Measurements from ENCODE around the gene PSKH1. TPM values are rescaled to one million over a fixed set of nuclear protein-coding genes. Genes with fewer than 3 reads are reported as not detected.

Gene PSKH1
- 1 to 10 TPM; 7.1 to 8.0 TPM for total RNA-seq

DNA sequence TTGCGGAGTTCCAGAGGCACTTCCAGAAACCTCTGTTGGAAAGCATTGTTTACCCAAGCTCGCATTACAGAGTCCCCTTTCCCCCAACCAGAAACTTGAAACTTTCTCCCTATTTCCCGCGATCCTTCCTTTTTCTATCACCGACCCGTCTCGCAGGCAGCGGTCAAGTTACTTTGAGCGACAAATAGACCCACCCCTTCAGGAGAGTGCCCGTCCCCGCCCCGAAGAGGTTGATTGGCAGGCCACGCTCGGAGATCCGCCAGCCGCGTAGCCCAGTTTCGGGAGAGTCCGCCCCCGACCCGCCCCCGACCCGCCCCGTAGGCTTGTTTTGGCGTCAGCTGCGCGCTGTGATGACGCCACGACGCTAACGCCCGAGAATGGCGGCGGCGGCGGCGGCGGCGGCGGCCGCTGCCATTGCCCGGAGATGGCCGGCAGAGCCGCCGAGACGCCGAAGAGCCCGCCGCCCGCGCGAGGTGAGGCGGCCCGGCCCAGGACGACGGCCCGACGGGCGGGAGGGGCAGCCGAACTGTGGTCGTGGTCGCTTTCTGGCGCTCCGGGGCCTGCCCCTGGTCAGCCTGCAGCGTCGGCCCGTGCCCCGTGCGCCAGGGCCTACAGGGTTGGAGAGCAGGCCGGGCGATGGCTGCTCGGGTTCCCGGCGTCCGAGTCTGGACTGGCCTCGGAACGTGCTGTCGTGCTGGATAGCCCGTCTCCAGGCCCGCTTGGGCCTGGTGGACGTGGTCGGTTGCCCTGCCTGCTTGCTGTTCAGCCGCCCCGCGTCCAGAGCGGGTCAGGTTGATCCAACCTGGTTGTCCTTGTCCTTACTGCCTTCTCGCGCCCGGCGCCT, at the start of gene PSKH1:
TSS of gene PSKH1 (plus strand) at position 356 of the 844 bp plus-strand sequence. CDS start 15,496 bp downstream, outside the sequence.
- CTCF ChIA-PET = interaction anchor here (0.5 to 1.8 kb wide), 8 partner anchors 9 to 155 kb away, joined by 3 to 9 read pairs (median 4); partner anchors contain the start of gene NRN1L
- H3K36me3 Mint-ChIP-seq (ENCODE audit: low read depth) = no peaks in the 10 kb centered on the region
- no peaks in the 10 kb centered on the region for H3K9me3 Mint-ChIP-seq
- no peaks in the 10 kb centered on the region for H3K27me3 Mint-ChIP-seq (ENCODE audit: low read depth)
- peak within 1 kb of the TSS; percentile 82 for H3K27ac Mint-ChIP-seq
- DNase-seq = peak; percentile 98
- H3K4me3 Mint-ChIP-seq = peak within 1 kb of the TSS; percentile 79
- peaks cover 39% of the 10 kb centered on the region for H3K4me1 Mint-ChIP-seq (ENCODE audit: low read depth)
- intact Hi-C loops (cut with micrococcal nuclease) = loop anchor here (1.0 to 5.0 kb wide), 6 partner anchors 42 to 581 kb away; partner anchors contain the start of genes ACD, CTCF, NUTF2 and PARD6A

GRCh38 chr16:67843343-67843765, 49.7 kb upstream of the PSKH1 start:
- peak overlapping the region; percentile 87 for H3K27ac Mint-ChIP-seq
- no peak for DNase-seq
- no peaks in the 10 kb centered on the region for H3K27me3 Mint-ChIP-seq (ENCODE audit: low read depth)
- CTCF ChIA-PET = interaction anchor here (0.6 to 4.2 kb wide), 8 partner anchors 10 to 296 kb away, joined by 3 to 35 read pairs (median 3); no protein-coding TSS in a partner anchor
- H3K4me3 Mint-ChIP-seq = peak overlapping the region; percentile 89
- no peaks in the 10 kb centered on the region for H3K9me3 Mint-ChIP-seq
- peaks cover 4% of the 10 kb centered on the region for H3K36me3 Mint-ChIP-seq (ENCODE audit: low read depth)
- intact Hi-C loops (cut with micrococcal nuclease) = loop anchor here (2.0 to 5.0 kb wide), 3 partner anchors 75 to 596 kb away; partner anchors contain the start of genes FHOD1, GFOD2 and SLC9A5
- H3K4me1 Mint-ChIP-seq (ENCODE audit: low read depth) = peaks cover 41% of the 10 kb centered on the region

- no peak for DNase-seq
- CTCF ChIA-PET = interaction anchor here (0.6 to 4.2 kb wide), 11 partner anchors 11 to 1855 kb away, joined by 3 to 35 read pairs (median 3); no protein-coding TSS in a partner anchor
- Mint-ChIP-seq H3K27me3 (ENCODE audit: low read depth) (no peaks in the 10 kb centered on the region), H3K4me3 (peak overlapping the region; percentile 89), H3K36me3 (ENCODE audit: low read depth) (peaks cover 6% of the 10 kb centered on the region), H3K4me1 (ENCODE audit: low read depth) (peaks cover 48% of the 10 kb centered on the region), H3K9me3 (no peaks in the 10 kb centered on the region), H3K27ac (peak overlapping the region; percentile 92)
- intact Hi-C loops (cut with micrococcal nuclease) = loop anchor here (5.0 kb wide), 1 partner anchor 597 kb away; the partner anchor contains the start of genes FHOD1 and SLC9A5
These were observed 48.6 kb upstream of the PSKH1 start for GRCh38 chr16:67844497-67844896.

DNA sequence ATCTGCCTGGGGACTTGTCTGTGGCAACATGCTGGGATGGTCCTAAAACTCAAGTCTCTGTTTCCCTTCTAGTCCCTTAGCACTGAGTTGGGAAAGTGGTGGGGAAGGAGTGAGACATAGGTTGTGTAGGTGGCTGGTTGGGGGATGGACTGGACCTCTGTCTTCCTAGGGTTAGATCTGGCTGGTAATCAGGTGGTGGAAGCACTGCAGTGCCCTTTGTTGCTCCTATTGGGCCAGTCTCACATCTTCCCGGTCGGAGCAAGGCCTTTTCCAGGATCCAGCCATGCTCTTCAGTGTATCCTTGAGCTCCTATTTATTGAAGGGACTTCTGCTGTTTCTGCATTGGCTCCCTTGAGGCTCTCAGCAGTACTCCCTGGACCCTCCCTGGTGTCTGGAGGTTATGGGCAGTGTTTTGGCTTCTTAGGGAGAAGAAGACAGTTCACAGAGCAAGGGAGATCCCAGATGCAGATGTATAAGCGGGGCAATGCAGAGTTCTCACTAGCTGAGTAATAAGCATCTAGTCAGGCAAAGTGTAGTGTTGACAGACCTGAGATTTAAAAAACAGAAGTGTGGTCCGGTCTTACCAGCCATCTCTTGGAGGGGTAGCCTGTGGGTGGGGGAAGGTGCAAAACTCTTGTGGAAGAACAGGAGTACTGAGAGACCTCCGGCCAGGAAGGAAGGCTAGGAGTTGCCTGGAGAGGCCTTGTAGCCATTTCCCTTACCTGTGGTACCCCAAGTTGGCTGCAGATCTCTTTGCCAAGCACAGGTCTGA, 47.6 kb upstream of the PSKH1 start:
- no peaks in the 10 kb centered on the region for H3K9me3 Mint-ChIP-seq
- H3K36me3 Mint-ChIP-seq (ENCODE audit: low read depth) = peaks cover 6% of the 10 kb centered on the region
- peak overlapping the region; percentile 92 for H3K27ac Mint-ChIP-seq
- CTCF ChIA-PET = interaction anchor here (0.6 to 4.2 kb wide), 10 partner anchors 8 to 1123 kb away, joined by 3 to 35 read pairs (median 3); no protein-coding TSS in a partner anchor
- H3K4me3 Mint-ChIP-seq = peak overlapping the region; percentile 81
- peaks cover 52% of the 10 kb centered on the region for H3K4me1 Mint-ChIP-seq (ENCODE audit: low read depth)
- intact Hi-C loops (cut with micrococcal nuclease) = loop anchor here (1.0 to 2.0 kb wide), 12 partner anchors 12 to 465 kb away; partner anchors contain the start of genes ACD, CTCF, NFATC3 and PARD6A
- peak; percentile 19 for DNase-seq
- H3K27me3 Mint-ChIP-seq (ENCODE audit: low read depth) = no peaks in the 10 kb centered on the region

- H3K9me3 Mint-ChIP-seq = no peaks in the 10 kb centered on the region
- H3K27ac Mint-ChIP-seq = peak overlapping the region; percentile 92
- CTCF ChIA-PET = interaction anchor here (0.6 to 4.2 kb wide), 6 partner anchors 9 to 571 kb away, joined by 3 to 35 read pairs (median 3); no protein-coding TSS in a partner anchor
- no peaks in the 10 kb centered on the region for H3K27me3 Mint-ChIP-seq (ENCODE audit: low read depth)
- H3K36me3 Mint-ChIP-seq (ENCODE audit: low read depth) = peaks cover 6% of the 10 kb centered on the region
- intact Hi-C loops (cut with micrococcal nuclease) = loop anchor here (1.0 to 2.0 kb wide), 12 partner anchors 13 to 464 kb away; partner anchors contain the start of genes ACD, CTCF, NFATC3 and PARD6A
- no peak for DNase-seq
- peak overlapping the region; percentile 81 for H3K4me3 Mint-ChIP-seq
- H3K4me1 Mint-ChIP-seq (ENCODE audit: low read depth) = peaks cover 52% of the 10 kb centered on the region
These were observed 47.1 kb upstream of the PSKH1 start for GRCh38 chr16:67846063-67846319.

- intact Hi-C loops (cut with micrococcal nuclease) = loop anchor here (1.0 to 2.0 kb wide), 12 partner anchors 13 to 464 kb away; partner anchors contain the start of genes ACD, CTCF, NFATC3 and PARD6A
- Mint-ChIP-seq H3K9me3 (no peaks in the 10 kb centered on the region), H3K4me3 (peak within 1 kb of the TSS; percentile 92), H3K36me3 (ENCODE audit: low read depth) (peaks cover 6% of the 10 kb centered on the region), H3K27me3 (ENCODE audit: low read depth) (no peaks in the 10 kb centered on the region), H3K27ac (peak within 1 kb of the TSS; percentile 92), H3K4me1 (ENCODE audit: low read depth) (peaks cover 50% of the 10 kb centered on the region)
- CTCF ChIA-PET = interaction anchor here (0.6 to 4.2 kb wide), 5 partner anchors 31 to 571 kb away, joined by 3 to 35 read pairs (median 3); no protein-coding TSS in a partner anchor
- DNase-seq = peak; percentile 98
These were observed 46.6 kb upstream of the PSKH1 start, which contains the start of gene NUTF2 for GRCh38 chr16:67846320-67847063. Gene NUTF2 (plus strand): TSS chr16:67846933. CDS start chr16:67865131, 18,198 bp downstream.

DNA sequence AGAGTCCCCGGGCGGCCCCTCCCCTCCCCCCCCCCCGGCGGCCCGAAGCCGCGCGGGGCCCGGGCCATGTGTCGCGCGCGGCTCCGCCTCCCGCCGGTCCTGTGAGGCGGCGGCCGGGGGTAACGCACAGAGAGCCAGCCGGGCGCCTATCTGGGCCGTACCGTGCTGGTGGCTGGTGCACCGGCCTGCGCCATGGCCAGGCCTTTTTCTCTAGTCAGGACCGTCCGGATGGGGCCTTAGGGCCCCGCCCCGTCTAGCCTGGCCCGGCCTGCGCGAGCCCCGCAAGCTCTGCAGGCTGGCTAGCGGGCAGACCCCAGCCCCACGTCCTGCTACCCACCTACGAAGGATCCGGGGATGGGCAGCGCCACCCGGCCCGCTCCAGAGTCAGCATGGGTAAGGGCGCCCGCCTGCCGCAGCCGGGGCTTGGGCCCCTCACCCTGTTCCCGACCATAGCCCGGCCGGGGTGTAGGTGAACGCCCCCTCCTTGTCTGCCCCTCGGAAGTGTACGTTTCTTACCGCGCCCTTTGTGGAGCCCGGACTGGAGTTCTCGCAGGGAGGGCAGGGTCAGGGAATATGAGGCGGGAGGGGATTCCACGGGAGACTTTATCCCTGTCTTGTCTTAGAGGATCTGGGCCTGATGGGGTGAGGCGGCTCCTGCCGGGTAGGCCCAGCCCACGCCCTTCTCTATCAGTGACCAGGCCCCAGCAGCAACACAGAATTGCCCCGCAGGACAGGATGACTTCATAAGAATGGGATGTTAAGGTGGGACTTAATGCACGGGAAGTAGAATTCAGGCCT, 45.8 kb upstream of the PSKH1 start, which contains the start of gene CENPT:
TSS of gene CENPT (minus strand) at position 630 of the 798 bp plus-strand sequence. CDS start 13,834 bp downstream, outside the sequence.
- H3K27me3 Mint-ChIP-seq (ENCODE audit: low read depth) = no peaks in the 10 kb centered on the region
- H3K27ac Mint-ChIP-seq = peak within 1 kb of the TSS; percentile 92
- H3K36me3 Mint-ChIP-seq (ENCODE audit: low read depth) = peaks cover 6% of the 10 kb centered on the region
- H3K4me1 Mint-ChIP-seq (ENCODE audit: low read depth) = peaks cover 49% of the 10 kb centered on the region
- intact Hi-C loops (cut with micrococcal nuclease) = loop anchor here (2.0 kb wide), 3 partner anchors 18 to 326 kb away; partner anchors contain the start of gene NFATC3
- peak within 1 kb of the TSS; percentile 92 for H3K4me3 Mint-ChIP-seq
- peak; percentile 18 for DNase-seq
- no peaks in the 10 kb centered on the region for H3K9me3 Mint-ChIP-seq
- CTCF ChIA-PET = interaction anchor here (1.8 to 4.2 kb wide), 2 partner anchors 31 kb away, joined by 8 to 35 read pairs; no protein-coding TSS in a partner anchor

GRCh38 chr16:67848118-67848517, 44.9 kb upstream of the PSKH1 start:
- CTCF ChIA-PET = interaction anchor here (0.9 to 1.8 kb wide), 5 partner anchors 19 to 326 kb away, joined by 3 to 8 read pairs (median 3); no protein-coding TSS in a partner anchor
- DNase-seq = no peak
- Mint-ChIP-seq H3K27ac (peak overlapping the region; percentile 36), H3K4me3 (peak overlapping the region; percentile 92), H3K36me3 (ENCODE audit: low read depth) (peaks cover 5% of the 10 kb centered on the region), H3K4me1 (ENCODE audit: low read depth) (peaks cover 48% of the 10 kb centered on the region), H3K9me3 (no peaks in the 10 kb centered on the region), H3K27me3 (ENCODE audit: low read depth) (no peaks in the 10 kb centered on the region)
- intact Hi-C loops (cut with micrococcal nuclease) = no loop called here

GRCh38 chr16:67853670-67854069, 39.4 kb upstream of the PSKH1 start:
- intact Hi-C loops (cut with micrococcal nuclease) = no loop called here
- CTCF ChIA-PET = interaction anchor here (2.7 kb wide), 1 partner anchor 37 kb away, joined by 8 read pairs; no protein-coding TSS in a partner anchor
- Mint-ChIP-seq H3K27me3 (ENCODE audit: low read depth) (no peaks in the 10 kb centered on the region), H3K27ac (no peak overlapping the region), H3K9me3 (no peaks in the 10 kb centered on the region), H3K4me1 (ENCODE audit: low read depth) (peaks cover 42% of the 10 kb centered on the region), H3K36me3 (ENCODE audit: low read depth) (peaks cover 5% of the 10 kb centered on the region), H3K4me3 (no peak overlapping the region)
- DNase-seq = no peak

GRCh38 chr16:67855789-67856188, 37.3 kb upstream of the PSKH1 start:
- intact Hi-C loops (cut with micrococcal nuclease) = no loop called here
- peaks cover 3% of the 10 kb centered on the region for H3K36me3 Mint-ChIP-seq (ENCODE audit: low read depth)
- H3K4me3 Mint-ChIP-seq = no peak overlapping the region
- H3K27ac Mint-ChIP-seq = peak overlapping the region; percentile 8
- no peaks in the 10 kb centered on the region for H3K9me3 Mint-ChIP-seq
- peaks cover 34% of the 10 kb centered on the region for H3K4me1 Mint-ChIP-seq (ENCODE audit: low read depth)
- no peak for DNase-seq
- no peaks in the 10 kb centered on the region for H3K27me3 Mint-ChIP-seq (ENCODE audit: low read depth)
- CTCF ChIA-PET = no interaction called here
